Measurements from ENCODE around the gene BNC2.

DNA sequence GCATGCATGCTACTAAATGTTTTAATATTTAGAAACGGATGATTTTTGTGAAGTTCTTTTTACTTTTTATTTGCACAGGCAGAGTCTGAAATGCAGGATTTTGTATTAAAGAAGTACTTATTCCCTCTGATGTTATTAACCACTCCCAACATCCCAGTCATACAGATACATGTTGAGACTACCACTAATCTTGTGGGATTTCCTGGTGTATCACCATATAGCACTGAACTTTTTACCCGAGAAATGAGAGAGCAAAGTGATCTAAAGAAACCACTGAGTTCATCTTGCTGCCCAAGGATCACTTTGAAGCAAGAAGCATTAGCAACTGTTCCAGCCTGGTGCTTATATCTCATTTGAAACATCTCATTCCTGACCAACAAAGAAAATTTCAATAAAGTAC, 443.8 kb downstream of the BNC2 start:
- TF ChIP-seq, protein P1, sequence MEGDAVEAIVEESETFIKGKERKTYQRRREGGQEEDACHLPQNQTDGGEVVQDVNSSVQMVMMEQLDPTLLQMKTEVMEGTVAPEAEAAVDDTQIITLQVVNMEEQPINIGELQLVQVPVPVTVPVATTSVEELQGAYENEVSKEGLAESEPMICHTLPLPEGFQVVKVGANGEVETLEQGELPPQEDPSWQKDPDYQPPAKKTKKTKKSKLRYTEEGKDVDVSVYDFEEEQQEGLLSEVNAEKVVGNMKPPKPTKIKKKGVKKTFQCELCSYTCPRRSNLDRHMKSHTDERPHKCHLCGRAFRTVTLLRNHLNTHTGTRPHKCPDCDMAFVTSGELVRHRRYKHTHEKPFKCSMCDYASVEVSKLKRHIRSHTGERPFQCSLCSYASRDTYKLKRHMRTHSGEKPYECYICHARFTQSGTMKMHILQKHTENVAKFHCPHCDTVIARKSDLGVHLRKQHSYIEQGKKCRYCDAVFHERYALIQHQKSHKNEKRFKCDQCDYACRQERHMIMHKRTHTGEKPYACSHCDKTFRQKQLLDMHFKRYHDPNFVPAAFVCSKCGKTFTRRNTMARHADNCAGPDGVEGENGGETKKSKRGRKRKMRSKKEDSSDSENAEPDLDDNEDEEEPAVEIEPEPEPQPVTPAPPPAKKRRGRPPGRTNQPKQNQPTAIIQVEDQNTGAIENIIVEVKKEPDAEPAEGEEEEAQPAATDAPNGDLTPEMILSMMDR (IDR thresholded peaks at IDR 0.05) = no peak
- TF ChIP-seq POLR2A (IDR thresholded peaks at IDR 0.05) = no peak

All from Peyer's patch (tissue), 4 donors.